A673 (cell line): ENCODE results near the gene GALNT12.

Experiments used
- CTCF ChIP-seq: fragments of 300-800, 200-600 bp; sonication (generic); conservative IDR thresholded peaks from 2 replicates; pipeline ENCODE4 v1.5.1; 2017; ENCODE audit warnings: low read depth, mild to moderate bottlenecking, antibody characterized with exemption, low read length, moderate library complexity, mixed read lengths
- EZH2 ChIP-seq: fragments of 200-600 bp; sonication (generic); IDR thresholded peaks from 2 replicates; pipeline ENCODE4 v1.6.1; 2017; ENCODE audit warnings: borderline replicate concordance, low read depth, mild to moderate bottlenecking, mixed read lengths, antibody characterized with exemption, low read length; ENCODE audit not compliant: poor library complexity, severe bottlenecking

- TF ChIP-seq CTCF (no peak), EZH2 (no peak)
Measured at GRCh38 chr9:98810102-98810842, 2.8 kb downstream of the GALNT12 start.
